Daoy (cell line): Measurements from ENCODE around the gene YLPM1. TPM values are rescaled to one million over a fixed set of nuclear protein-coding genes. Genes with fewer than 3 reads are reported as not detected.

Experiments used
- DNase-seq: peaks from one replicate; pipeline ENCODE4 v3.0.0-alpha.2; 2015; ENCODE audit warnings: low read depth
- total RNA-seq: library from RNA; depleted of rRNA; stranded (reverse); fragments of >200 nt; shearing (Covaris generic); gene quantifications from 2 replicates; pipeline ENCODE4 v1.2.3, GENCODE V29; 2014; rRNA removed

Gene YLPM1
- total RNA-seq, 1 experiment from 2014 or later: 23.8 TPM

- DNase-seq: no peak
Observed at GRCh38 chr14:74871819-74872218, 108.7 kb downstream of the YLPM1 start.

- DNase-seq: no peak
Observed at GRCh38 chr14:74875204-74875603, 112.1 kb downstream of the YLPM1 start.

GRCh38 chr14:74875941-74876913 is 113.1 kb downstream of the YLPM1 start, which contains the start of gene PROX2:
PROX2 (minus strand) TSS chr14:74876145; CDS start chr14:74863834, 12,311 bp downstream.
- DNase-seq: no peak

- no peak for DNase-seq
Observed at GRCh38 chr14:74879427-74880182, 116.5 kb downstream of the YLPM1 start.

GRCh38 chr14:74881431-74882102 is 118.5 kb downstream of the YLPM1 start, which contains the start of gene DLST:
DLST (plus strand) TSS chr14:74881916; CDS start chr14:74881954, 38 bp downstream.
- DNase-seq: peak; percentile 93

- DNase-seq: peak; percentile 45
Observed at GRCh38 chr14:74882103-74882920, 119.2 kb downstream of the YLPM1 start.

Other genes starting within 250 kb of the YLPM1 start
- gene LTBP2, start 151.1 kb upstream of the YLPM1 start, total RNA-seq: 7.6 and 9.6 TPM in 2 replicates
- 24.6 and 27.9 TPM in 2 replicates for gene AREL1, start 50.2 kb upstream of the YLPM1 start, total RNA-seq
- 34.8 and 49.4 TPM in 2 replicates for gene FCF1, start 50.2 kb upstream of the YLPM1 start, total RNA-seq
- gene PROX2, start 112.8 kb downstream of the YLPM1 start, total RNA-seq: not detected in 2 replicates
- gene DLST, start 118.6 kb downstream of the YLPM1 start, total RNA-seq: 40.8 and 43.2 TPM in 2 replicates
- gene RPS6KL1, start 159.9 kb downstream of the YLPM1 start, total RNA-seq: 6.6 and 9.8 TPM in 2 replicates
- 4.4 and 8.0 TPM in 2 replicates for gene PGF, start 192.3 kb downstream of the YLPM1 start, total RNA-seq
- 72.0 and 87.9 TPM in 2 replicates for gene EIF2B2, start 239.6 kb downstream of the YLPM1 start, total RNA-seq